Endothelial cell of umbilical vein (primary cell): Measurements from ENCODE around the gene SBK3.

Experiments
- JUN ChIP-seq: IDR thresholded peaks from 2 replicates; pipeline ENCODE4 v1.6.1; 2011; ENCODE audit warnings: borderline replicate concordance, low read depth; ENCODE audit not compliant: insufficient read length, insufficient read depth
- POLR2AphosphoS5 ChIP-seq: IDR thresholded peaks from 2 replicates; pipeline ENCODE4 v1.6.1; 2012; ENCODE audit warnings: low read depth, mild to moderate bottlenecking, control low read depth, low read length, moderate library complexity; ENCODE audit not compliant: insufficient read depth
- TF ChIP-seq, protein P1 (sequence below), 2 donors: IDR thresholded peaks; 1 replicate in 1 of 2; 2 replicates in 1 of 2; pipeline ENCODE4 v1.5.1; 2011; ENCODE audit warnings: low read length in 2 of 2, mild to moderate bottlenecking in 2 of 2, moderate library complexity in 2 of 2, control low read depth in 1 of 2, inconsistent platforms in 1 of 2, low read depth in 1 of 2; ENCODE audit not compliant: insufficient read depth in 1 of 2; ENCODE audit errors: extremely low read depth in 1 of 2

DNA sequence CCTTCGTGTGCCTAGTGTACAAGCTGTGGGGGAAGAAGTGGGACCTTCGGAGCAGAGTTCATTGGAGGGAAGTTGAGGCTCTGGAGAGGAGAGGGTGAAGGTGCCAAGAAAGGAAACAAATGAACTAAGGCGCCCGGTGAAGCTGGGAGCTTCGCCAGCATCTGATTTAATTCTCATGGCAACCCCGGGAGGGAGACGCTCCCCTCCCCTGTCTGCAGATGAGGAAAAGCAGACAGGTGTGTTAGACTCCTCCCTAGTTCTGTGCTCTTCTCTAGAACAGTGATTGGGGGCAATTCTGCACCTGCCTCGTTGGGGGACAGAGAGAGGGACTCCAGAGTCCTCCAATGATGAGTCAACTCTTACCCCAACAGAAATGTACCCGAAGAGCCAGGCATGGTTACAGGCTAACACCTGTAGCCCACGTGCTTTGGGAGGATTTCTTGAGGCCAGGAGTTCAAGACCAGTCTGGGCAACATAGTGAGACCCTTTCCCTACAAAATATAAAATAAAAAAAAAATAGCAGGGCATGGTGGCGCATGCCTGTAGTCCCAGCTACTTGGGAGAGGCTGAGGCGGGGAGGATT is 52.9 kb downstream of the SBK3 start:
- TF ChIP-seq, protein P1, sequence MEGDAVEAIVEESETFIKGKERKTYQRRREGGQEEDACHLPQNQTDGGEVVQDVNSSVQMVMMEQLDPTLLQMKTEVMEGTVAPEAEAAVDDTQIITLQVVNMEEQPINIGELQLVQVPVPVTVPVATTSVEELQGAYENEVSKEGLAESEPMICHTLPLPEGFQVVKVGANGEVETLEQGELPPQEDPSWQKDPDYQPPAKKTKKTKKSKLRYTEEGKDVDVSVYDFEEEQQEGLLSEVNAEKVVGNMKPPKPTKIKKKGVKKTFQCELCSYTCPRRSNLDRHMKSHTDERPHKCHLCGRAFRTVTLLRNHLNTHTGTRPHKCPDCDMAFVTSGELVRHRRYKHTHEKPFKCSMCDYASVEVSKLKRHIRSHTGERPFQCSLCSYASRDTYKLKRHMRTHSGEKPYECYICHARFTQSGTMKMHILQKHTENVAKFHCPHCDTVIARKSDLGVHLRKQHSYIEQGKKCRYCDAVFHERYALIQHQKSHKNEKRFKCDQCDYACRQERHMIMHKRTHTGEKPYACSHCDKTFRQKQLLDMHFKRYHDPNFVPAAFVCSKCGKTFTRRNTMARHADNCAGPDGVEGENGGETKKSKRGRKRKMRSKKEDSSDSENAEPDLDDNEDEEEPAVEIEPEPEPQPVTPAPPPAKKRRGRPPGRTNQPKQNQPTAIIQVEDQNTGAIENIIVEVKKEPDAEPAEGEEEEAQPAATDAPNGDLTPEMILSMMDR (IDR thresholded peaks at IDR 0.05; ENCODE audit: extremely low read depth in 1 of 2, insufficient read depth in 1 of 2, low read depth in 1 of 2, low read length in 2 of 2), result no peak
- no peak for TF ChIP-seq JUN
- no peak for TF ChIP-seq POLR2AphosphoS5
